ENCODE measurements around the gene TLE1.
"Not testable (repeated sequence)": the region's sequence is repeated elsewhere in the genome, so short reads cannot be mapped to it uniquely, and the experiment has no call there.

DNA sequence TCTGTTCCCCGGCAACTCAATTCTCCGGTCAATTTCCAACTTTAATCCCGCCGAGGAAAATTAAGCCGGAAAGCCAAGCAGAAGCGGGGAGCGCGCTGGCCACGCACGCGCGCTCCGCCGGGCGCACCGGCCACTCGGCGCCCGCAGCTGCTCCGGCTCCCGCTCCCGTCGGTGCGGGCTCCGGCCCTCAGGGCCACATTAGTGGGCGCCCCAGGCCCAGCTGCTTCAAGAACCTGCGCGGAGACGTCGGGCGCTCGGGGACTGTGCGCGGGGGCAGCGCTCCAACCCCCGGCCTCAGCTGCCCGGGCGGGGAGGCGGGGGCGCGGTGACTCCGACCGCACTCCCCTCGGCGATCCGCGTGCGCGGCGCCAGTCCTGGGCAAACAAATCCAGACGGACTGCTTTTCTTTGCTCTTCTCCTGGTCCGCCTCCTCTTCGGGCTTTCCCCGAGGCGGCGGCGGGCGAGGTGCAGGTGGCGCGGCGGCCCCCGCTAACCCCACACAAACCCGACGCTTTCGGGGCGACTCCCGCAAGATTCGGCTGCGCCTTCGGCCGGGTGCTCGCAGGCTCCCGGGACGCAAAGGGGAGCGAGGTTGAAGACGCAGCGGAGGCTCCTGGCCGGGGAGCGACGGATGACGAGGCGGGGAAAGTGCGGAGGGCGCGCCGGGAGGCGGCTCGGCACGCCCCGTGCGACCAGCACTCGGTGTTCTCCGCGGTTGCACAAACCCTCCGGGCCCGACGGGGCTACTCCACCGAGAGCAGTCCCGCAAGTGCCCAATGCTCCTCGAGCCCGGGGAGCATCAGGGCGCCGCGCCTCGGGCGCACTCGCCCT lies 870 bp downstream of the TLE1 start:
- TF ChIP-seq, protein P1, sequence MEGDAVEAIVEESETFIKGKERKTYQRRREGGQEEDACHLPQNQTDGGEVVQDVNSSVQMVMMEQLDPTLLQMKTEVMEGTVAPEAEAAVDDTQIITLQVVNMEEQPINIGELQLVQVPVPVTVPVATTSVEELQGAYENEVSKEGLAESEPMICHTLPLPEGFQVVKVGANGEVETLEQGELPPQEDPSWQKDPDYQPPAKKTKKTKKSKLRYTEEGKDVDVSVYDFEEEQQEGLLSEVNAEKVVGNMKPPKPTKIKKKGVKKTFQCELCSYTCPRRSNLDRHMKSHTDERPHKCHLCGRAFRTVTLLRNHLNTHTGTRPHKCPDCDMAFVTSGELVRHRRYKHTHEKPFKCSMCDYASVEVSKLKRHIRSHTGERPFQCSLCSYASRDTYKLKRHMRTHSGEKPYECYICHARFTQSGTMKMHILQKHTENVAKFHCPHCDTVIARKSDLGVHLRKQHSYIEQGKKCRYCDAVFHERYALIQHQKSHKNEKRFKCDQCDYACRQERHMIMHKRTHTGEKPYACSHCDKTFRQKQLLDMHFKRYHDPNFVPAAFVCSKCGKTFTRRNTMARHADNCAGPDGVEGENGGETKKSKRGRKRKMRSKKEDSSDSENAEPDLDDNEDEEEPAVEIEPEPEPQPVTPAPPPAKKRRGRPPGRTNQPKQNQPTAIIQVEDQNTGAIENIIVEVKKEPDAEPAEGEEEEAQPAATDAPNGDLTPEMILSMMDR (IDR thresholded peaks at IDR 0.05; ENCODE audit: low read length): not testable (repeated sequence)
- not testable (repeated sequence) for TF ChIP-seq EZH2 (IDR thresholded peaks at IDR 0.05; ENCODE audit: borderline replicate concordance, low read length)
